ENCODE measurements around the gene TEX29.

DNA sequence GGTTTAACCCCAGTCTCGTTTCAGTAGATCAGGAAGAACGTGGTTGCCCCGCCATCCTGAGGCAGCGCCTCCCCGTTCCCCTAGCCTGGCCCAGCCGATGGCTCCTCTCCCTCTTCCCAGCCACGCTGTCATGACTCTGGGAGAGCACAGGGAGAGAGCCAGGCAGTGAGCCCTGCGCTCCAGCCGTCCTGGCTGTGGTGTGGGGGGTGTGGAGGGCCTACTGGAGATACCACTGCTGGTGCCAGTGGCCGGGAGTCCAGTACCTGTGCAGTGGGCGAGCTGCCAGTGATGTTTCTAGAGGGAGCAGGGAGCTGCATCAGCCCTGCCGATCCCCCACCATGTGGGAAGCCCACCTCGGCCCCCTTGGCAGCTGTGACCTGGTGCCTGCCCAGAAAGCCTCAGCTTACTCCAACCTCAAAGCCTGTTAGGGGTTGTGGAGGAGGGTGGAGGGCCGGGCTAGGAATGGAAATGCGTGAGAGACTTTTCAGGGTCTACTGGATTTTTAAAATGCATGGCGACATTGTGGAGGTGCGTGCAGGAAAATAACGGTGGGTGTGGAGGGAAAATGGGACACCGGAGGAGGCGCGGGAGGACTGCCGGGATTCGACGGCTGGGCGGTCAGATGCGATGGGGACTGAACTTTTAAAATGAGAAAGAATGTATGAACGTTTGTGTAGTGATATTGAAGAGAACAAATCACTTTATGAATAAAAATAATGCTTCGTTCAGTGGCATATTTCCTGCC is 4.9 kb downstream of the TEX29 start:
- TF ChIP-seq POLR2A (IDR thresholded peaks at IDR 0.05; ENCODE audit: low read length) (no peak), GATA1 (IDR thresholded peaks at IDR 0.05; ENCODE audit: low read depth, low read length) (no peak)

All from erythroblast (primary cell).